ENCODE results near the gene PPP1R26. TPM values are rescaled to one million over a fixed set of nuclear protein-coding genes. Genes with fewer than 3 reads are reported as not detected.

PPP1R26 gene
- total and polyA plus RNA-seq, 9 of the 15 experiments (the other 6 are each of a cell fraction or from before 2014, with no cell fraction given) = 0.77 to 26.8 (median 9.3) TPM

DNA sequence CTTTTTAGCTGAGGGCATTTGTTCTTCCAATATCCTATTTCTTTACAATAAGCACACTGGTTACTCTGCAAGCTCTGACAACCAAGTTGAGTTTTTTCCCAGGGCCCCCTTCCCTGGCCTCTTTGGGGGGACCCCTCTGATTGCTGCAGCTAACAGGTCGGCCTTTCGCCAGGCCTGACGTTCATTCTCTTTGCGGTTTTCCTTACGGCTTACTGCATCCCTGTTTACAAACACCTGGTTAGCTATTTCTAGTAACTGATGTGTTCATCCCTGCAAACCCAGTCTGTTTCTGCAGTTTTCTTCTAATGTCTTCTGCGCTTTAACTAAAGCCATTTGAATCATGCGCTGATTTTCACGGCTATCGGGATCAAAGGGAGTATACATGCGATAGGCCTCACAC lies 37.5 kb upstream of the PPP1R26 start (continued):
- TF ChIP-seq SAFB (IDR thresholded peaks at IDR 0.05; ENCODE audit: borderline replicate concordance, low read depth, low read length) = no peak
- 0 out of 4 replicates have a peak, but pooled peaks of 1 of the 2 experiments have one; percentile 51 for TF ChIP-seq FOXK2 (conservative IDR thresholded peaks at IDR 0.05 in 1 of 2, IDR thresholded peaks at IDR 0.05 in 1 of 2; ENCODE audit: low read depth in 2 of 2)
- TF ChIP-seq ZEB2 (IDR thresholded peaks at IDR 0.05) = 0 out of 2 replicates have a peak, but pooled peaks have one; percentile 36
- TF ChIP-seq NCOA4 (IDR thresholded peaks at IDR 0.05; ENCODE audit: partially characterized antibody) = no peak
- TF ChIP-seq SMAD3 (CRISPR knock-in tag; conservative IDR thresholded peaks at IDR 0.05) = no peak
- TF ChIP-seq ZBTB49 (CRISPR knock-in tag; IDR thresholded peaks at IDR 0.05; ENCODE audit: borderline replicate concordance) = no peak

- Histone ChIP-seq H3K9ac (ENCODE audit: insufficient read depth in 1 of 2, low read depth in 2 of 2, low read length in 2 of 2) (peak overlapping the region in 1 of 2 experiments; percentile 45; a peak in 1 of 4 replicates), H4K20me1 (replicated peaks; ENCODE audit: control insufficient read depth, insufficient read depth, low read length) (no peaks in the 10 kb centered on the region), H3K79me2 (ENCODE audit: control insufficient read depth, insufficient read depth, low read length) (no peaks in the 10 kb centered on the region), H3K4me2 (ENCODE audit: insufficient read depth, low read length) (no peak overlapping the region), H3K27ac (ENCODE audit: extremely low read depth, low read depth, low read length) (no peak overlapping the region), H3K9me1 (ENCODE audit: control insufficient read depth, insufficient read depth, low read length) (no peaks in the 10 kb centered on the region), H3K4me3 (no peak overlapping the region), H2AFZ (ENCODE audit: low read depth, low read length) (peak overlapping the region; percentile 48; the same call in 1 of the 2 replicates), H3K27me3 (ENCODE audit: control insufficient read depth in 2 of 2, insufficient read depth in 2 of 2, low read length in 2 of 2) (no peaks in the 10 kb centered on the region), H3K36me3 (ENCODE audit: control insufficient read depth, insufficient read depth, low read length) (no peaks in the 10 kb centered on the region), H3K9me3 (replicated peaks; ENCODE audit: control insufficient read depth, insufficient read depth, low read depth, low read length) (no peaks in the 10 kb centered on the region), H3K4me1 (replicated peaks in 1 of 2; ENCODE audit: control insufficient read depth in 2 of 2, insufficient read depth in 2 of 2, low read length in 2 of 2) (peaks cover 22 to 38% of the 10 kb centered on the region in 2 experiments)
- no TSS peak for BruUV-seq (replicated peaks)
- FAIRE-seq = no peak
- in situ Hi-C loops (cut with MboI) = no loop called here
- peak in 3 of 4 experiments; percentile 4 to 24 (median 7) for DNase-seq (ENCODE audit: extremely low read depth in 1 of 4, low spot score in 3 of 4)
- ChIA-PET POLR2A (no interaction called here), CTCF (ENCODE audit: low intra/inter-chr PET ratio) (no interaction called here)
- WGBS (ENCODE audit: insufficient coverage, low coverage, missing lambda C conversion rate) = 67% methylated on average over 27 of the region's 28 CpGs
- no peak for ATAC-seq
- intact Hi-C loops (cut with micrococcal nuclease) = no loop called here
- TF ChIP-seq, protein P1, sequence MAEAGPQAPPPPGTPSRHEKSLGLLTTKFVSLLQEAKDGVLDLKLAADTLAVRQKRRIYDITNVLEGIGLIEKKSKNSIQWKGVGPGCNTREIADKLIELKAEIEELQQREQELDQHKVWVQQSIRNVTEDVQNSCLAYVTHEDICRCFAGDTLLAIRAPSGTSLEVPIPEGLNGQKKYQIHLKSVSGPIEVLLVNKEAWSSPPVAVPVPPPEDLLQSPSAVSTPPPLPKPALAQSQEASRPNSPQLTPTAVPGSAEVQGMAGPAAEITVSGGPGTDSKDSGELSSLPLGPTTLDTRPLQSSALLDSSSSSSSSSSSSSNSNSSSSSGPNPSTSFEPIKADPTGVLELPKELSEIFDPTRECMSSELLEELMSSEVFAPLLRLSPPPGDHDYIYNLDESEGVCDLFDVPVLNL (CRISPR knock-in tag; IDR thresholded peaks at IDR 0.05; ENCODE audit: low read depth) = no peak
- TF ChIP-seq, protein P2, sequence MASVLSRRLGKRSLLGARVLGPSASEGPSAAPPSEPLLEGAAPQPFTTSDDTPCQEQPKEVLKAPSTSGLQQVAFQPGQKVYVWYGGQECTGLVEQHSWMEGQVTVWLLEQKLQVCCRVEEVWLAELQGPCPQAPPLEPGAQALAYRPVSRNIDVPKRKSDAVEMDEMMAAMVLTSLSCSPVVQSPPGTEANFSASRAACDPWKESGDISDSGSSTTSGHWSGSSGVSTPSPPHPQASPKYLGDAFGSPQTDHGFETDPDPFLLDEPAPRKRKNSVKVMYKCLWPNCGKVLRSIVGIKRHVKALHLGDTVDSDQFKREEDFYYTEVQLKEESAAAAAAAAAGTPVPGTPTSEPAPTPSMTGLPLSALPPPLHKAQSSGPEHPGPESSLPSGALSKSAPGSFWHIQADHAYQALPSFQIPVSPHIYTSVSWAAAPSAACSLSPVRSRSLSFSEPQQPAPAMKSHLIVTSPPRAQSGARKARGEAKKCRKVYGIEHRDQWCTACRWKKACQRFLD (CRISPR knock-in tag; IDR thresholded peaks at IDR 0.05) = peak; percentile 46; the same call in 1 of the 2 replicates
- TF ChIP-seq HNRNPK (IDR thresholded peaks at IDR 0.05; ENCODE audit: low read depth, low read length, poor library complexity, severe bottlenecking) (no peak), ZNF57 (CRISPR knock-in tag; IDR thresholded peaks at IDR 0.05) (no peak)
Observed at GRCh38 chr9:135443797-135444425, 35.7 kb upstream of the PPP1R26 start.

Data from K562 (cell line).